Spleen (tissue), 7 donors: ENCODE data around the gene CD82.

ENCODE experiments used
- POLR2A ChIP-seq, 3 donors: fragments of 450-650 bp; IDR thresholded peaks; one replicate each; pipeline ENCODE4 v1.5.1; 2017; ENCODE audit warnings: antibody characterized with exemption in 3 of 3, mild to moderate bottlenecking in 1 of 3
- POLR2AphosphoS5 ChIP-seq, 3 donors: sonication (generic); formaldehyde crosslinking; IDR thresholded peaks; one replicate each; pipeline ENCODE4 v1.5.1; 2017; ENCODE audit warnings: antibody characterized with exemption in 3 of 3
- TF ChIP-seq, protein P1 (sequence below), 11 experiments: fragments of 200-600 bp in 7 of 11; fragments of 450-650 bp in 4 of 11; sonication (generic) in 4 of 11; IDR thresholded peaks in 8 of 11; conservative IDR thresholded peaks in 3 of 11; 1 replicate in 7 of 11; 2 replicates in 4 of 11; pipeline versions ENCODE4 v1.4.0 to v1.8.0; 2016 to 2021; ENCODE audit warnings: antibody characterized with exemption in 11 of 11, inconsistent platforms in 4 of 11, mild to moderate bottlenecking in 1 of 11
- donor health status: DM: no; HTN: no; CAD: no; lungs with moderate emphysema.
- donor health status: DM: no; HTN: no; CAD: no.
- donor health status: DM: no; HTN: no; CAD: no.

DNA sequence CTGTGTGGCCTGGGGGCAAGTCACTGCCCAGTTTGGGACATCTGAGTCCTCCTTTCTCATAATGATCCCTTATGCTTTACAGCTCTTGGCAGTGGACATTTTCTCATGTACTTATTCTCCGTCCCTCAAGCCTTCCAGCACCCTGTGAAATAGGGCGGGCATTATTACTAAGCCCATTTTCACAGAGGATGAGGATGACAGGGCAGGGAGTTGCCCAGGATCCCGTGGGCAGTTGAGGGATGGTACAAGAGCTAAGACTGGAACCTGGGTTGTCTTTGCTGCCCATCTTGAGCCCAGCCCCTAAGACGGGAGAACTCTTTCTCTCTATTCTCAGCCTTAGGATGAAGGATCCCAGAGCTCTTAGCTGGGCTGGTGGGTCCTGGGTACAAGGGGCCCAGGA lies 11.2 kb downstream of the CD82 start:
- TF ChIP-seq, protein P1, sequence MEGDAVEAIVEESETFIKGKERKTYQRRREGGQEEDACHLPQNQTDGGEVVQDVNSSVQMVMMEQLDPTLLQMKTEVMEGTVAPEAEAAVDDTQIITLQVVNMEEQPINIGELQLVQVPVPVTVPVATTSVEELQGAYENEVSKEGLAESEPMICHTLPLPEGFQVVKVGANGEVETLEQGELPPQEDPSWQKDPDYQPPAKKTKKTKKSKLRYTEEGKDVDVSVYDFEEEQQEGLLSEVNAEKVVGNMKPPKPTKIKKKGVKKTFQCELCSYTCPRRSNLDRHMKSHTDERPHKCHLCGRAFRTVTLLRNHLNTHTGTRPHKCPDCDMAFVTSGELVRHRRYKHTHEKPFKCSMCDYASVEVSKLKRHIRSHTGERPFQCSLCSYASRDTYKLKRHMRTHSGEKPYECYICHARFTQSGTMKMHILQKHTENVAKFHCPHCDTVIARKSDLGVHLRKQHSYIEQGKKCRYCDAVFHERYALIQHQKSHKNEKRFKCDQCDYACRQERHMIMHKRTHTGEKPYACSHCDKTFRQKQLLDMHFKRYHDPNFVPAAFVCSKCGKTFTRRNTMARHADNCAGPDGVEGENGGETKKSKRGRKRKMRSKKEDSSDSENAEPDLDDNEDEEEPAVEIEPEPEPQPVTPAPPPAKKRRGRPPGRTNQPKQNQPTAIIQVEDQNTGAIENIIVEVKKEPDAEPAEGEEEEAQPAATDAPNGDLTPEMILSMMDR (IDR thresholded peaks at IDR 0.05 in 8 of 11, conservative IDR thresholded peaks at IDR 0.05 in 3 of 11), result no peak
- no peak for TF ChIP-seq POLR2A (IDR thresholded peaks at IDR 0.05)
- no peak for TF ChIP-seq POLR2AphosphoS5 (IDR thresholded peaks at IDR 0.05)
